Smooth muscle cell (in vitro differentiated cells): Measurements from ENCODE around the gene LAD1. TPM values are rescaled to one million over a fixed set of nuclear protein-coding genes. Genes with fewer than 3 reads are reported as not detected.

Experiments used
- DNase-seq: peaks from one replicate; lab custom pipeline; 2025; ENCODE audit not compliant: unreplicated experiment; lab: John Stamatoyannopoulos, UW
- H2AFZ ChIP-seq: fragments of 200-600 bp; sonication (generic); 2 replicates; pipeline ENCODE4 v1.6.0; 2016; ENCODE audit warnings: antibody characterized with exemption, low read depth, mild to moderate bottlenecking
- H3F3A ChIP-seq: fragments of 200-600 bp; sonication (generic); 2 replicates; pipeline ENCODE4 v1.6.0; 2017; ENCODE audit warnings: antibody characterized with exemption, low read depth
- H3K27ac ChIP-seq: fragments of 200-600 bp; sonication (generic); 2 replicates; pipeline ENCODE4 v1.5.1; 2016; ENCODE audit warnings: low read depth, mild to moderate bottlenecking
- H3K27me3 ChIP-seq: fragments of 200-600 bp; sonication (generic); 2 replicates; pipeline ENCODE4 v1.6.1; 2016; ENCODE audit warnings: low read depth, mild to moderate bottlenecking
- H3K36me3 ChIP-seq: fragments of 200-600 bp; sonication (generic); 2 replicates; pipeline ENCODE4 v1.5.1; 2016; ENCODE audit warnings: low read depth
- H3K4me1 ChIP-seq: fragments of 200-600 bp; sonication (generic); 2 replicates; pipeline ENCODE4 v1.5.1; 2016; ENCODE audit warnings: low read depth
- H3K4me2 ChIP-seq: fragments of 200-600 bp; sonication (generic); 2 replicates; pipeline ENCODE4 v1.6.0; 2016; ENCODE audit warnings: mild to moderate bottlenecking
- H3K4me3 ChIP-seq: fragments of 200-600 bp; sonication (generic); 2 replicates; pipeline ENCODE4 v1.5.1; 2016; ENCODE audit warnings: mild to moderate bottlenecking
- H3K79me2 ChIP-seq: fragments of 200-600 bp; sonication (generic); 2 replicates; pipeline ENCODE4 v1.6.0; 2016; ENCODE audit warnings: low read depth, mild to moderate bottlenecking
- H3K9ac ChIP-seq: fragments of 200-600 bp; sonication (generic); 2 replicates; pipeline ENCODE4 v1.6.0; 2016; ENCODE audit warnings: low read depth
- H3K9me3 ChIP-seq: fragments of 200-600 bp; sonication (generic); replicated peaks from 2 replicates; pipeline ENCODE4 v1.5.1; 2016; ENCODE audit warnings: low read depth
- H4K20me1 ChIP-seq: fragments of 200-600 bp; sonication (generic); 2 replicates; pipeline ENCODE4 v1.6.0; 2016; ENCODE audit warnings: low read depth
- WGBS: methylation state at CpG from one replicate; pipeline ENCODE4 v1.1.7; 2016; ENCODE audit warnings: low lambda C conversion rate; 5-methylcytosine and 5-hydroxymethylcytosine counted together
- polyA plus RNA-seq: library from polyadenylated mRNA; unstranded; fragments of >200 nt; fragmentation: Nextera tagmentation; extraction: Ambion mirVana; gene quantifications from 2 replicates; pipeline ENCODE4 v1.2.1, GENCODE V29; 2016
- total RNA-seq: library from RNA; depleted of rRNA; stranded (reverse); fragments of >200 nt; gene quantifications from 2 replicates; pipeline ENCODE4 v1.2.3, GENCODE V29; 2014
- TF ChIP-seq, protein P1 (sequence below): fragments of 200-600 bp; sonication (generic); IDR thresholded peaks from 2 replicates; pipeline ENCODE4 v1.5.1; 2017; ENCODE audit warnings: borderline replicate concordance, mild to moderate bottlenecking, antibody characterized with exemption; ENCODE audit not compliant: insufficient read depth, poor library complexity, severe bottlenecking

LAD1 gene
- total and polyA plus RNA-seq, 2 experiments from 2014 or later: 6.9 to 8.8 TPM

DNA sequence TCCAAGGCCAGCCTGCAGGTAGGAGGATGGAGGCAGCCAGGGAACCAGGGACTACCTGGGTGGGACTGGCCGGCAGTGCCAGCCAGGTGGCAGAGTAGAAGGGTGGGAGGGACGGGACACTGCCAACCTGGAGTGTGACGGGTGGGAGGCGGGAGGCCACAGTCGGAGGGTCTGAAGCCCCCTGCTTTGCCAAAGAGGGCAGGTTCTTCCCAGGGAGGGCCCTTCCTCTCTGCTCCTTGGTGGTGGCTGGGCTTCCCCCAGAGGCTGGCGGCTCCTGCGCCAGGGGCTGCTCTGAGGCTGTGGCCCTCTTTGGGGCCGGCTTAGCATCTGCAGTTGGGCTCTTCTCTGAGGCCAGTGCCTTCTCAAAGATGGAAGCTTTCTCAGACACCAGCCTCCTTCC lies 12.9 kb downstream of the LAD1 start:
- H3K9ac ChIP-seq: no peak overlapping the region
- H3K9me3 ChIP-seq: no peaks in the 10 kb centered on the region
- peaks cover 14% of the 10 kb centered on the region for H3F3A ChIP-seq
- TF ChIP-seq, protein P1, sequence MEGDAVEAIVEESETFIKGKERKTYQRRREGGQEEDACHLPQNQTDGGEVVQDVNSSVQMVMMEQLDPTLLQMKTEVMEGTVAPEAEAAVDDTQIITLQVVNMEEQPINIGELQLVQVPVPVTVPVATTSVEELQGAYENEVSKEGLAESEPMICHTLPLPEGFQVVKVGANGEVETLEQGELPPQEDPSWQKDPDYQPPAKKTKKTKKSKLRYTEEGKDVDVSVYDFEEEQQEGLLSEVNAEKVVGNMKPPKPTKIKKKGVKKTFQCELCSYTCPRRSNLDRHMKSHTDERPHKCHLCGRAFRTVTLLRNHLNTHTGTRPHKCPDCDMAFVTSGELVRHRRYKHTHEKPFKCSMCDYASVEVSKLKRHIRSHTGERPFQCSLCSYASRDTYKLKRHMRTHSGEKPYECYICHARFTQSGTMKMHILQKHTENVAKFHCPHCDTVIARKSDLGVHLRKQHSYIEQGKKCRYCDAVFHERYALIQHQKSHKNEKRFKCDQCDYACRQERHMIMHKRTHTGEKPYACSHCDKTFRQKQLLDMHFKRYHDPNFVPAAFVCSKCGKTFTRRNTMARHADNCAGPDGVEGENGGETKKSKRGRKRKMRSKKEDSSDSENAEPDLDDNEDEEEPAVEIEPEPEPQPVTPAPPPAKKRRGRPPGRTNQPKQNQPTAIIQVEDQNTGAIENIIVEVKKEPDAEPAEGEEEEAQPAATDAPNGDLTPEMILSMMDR: no peak
- no peak for DNase-seq
- H3K4me2 ChIP-seq: no peak overlapping the region
- no peak overlapping the region for H3K27ac ChIP-seq
- H3K4me3 ChIP-seq: no peak overlapping the region
- H3K79me2 ChIP-seq: no peaks in the 10 kb centered on the region
- H3K27me3 ChIP-seq: no peaks in the 10 kb centered on the region
- WGBS: 96% methylated on average over 5 of the region's 8 CpGs
- peaks cover 5% of the 10 kb centered on the region for H3K4me1 ChIP-seq
- no peak overlapping the region for H2AFZ ChIP-seq
- no peaks in the 10 kb centered on the region for H4K20me1 ChIP-seq
- H3K36me3 ChIP-seq: no peaks in the 10 kb centered on the region

DNA sequence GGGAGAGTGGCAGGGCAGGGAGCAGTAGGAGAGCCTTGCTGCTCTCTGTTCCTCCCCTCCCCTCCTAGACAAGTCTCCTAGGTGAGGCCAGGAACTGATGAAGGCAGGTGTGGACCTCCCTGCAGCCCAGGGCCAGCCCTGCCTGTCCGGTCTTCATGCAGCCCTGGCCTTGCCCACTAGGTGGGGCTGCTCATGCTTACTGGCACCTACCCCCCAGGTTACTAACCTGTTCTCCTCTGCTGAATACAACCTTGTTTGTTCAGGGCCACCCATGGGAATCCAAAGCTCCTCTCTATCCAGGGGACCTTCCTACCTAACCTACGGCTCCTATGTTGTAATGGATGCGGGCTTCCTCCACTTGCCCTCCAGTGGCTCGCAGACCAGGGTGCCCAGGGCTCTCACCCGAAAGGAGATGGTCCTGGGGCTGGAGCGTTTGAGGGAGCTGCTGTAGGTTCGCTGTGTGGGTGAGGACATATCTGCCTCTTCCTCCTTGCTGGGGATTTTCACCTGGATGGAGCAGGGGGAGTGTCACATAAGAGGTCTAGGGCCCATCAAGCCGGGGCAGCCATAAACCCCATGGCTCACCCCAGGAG lies 13.7 kb downstream of the LAD1 start:
- Histone ChIP-seq H3K79me2 (no peaks in the 10 kb centered on the region), H3K4me2 (no peak overlapping the region), H3K9me3 (no peaks in the 10 kb centered on the region), H3K36me3 (no peaks in the 10 kb centered on the region), H3F3A (peaks cover 14% of the 10 kb centered on the region), H3K4me1 (peaks cover 5% of the 10 kb centered on the region), H4K20me1 (no peaks in the 10 kb centered on the region), H2AFZ (no peak overlapping the region), H3K9ac (no peak overlapping the region), H3K27me3 (no peaks in the 10 kb centered on the region), H3K27ac (no peak overlapping the region), H3K4me3 (no peak overlapping the region)
- TF ChIP-seq, protein P1: peak; percentile 74
- peak; percentile 5 for DNase-seq
- WGBS: 80% methylated on average over 8 of the region's 8 CpGs

DNA sequence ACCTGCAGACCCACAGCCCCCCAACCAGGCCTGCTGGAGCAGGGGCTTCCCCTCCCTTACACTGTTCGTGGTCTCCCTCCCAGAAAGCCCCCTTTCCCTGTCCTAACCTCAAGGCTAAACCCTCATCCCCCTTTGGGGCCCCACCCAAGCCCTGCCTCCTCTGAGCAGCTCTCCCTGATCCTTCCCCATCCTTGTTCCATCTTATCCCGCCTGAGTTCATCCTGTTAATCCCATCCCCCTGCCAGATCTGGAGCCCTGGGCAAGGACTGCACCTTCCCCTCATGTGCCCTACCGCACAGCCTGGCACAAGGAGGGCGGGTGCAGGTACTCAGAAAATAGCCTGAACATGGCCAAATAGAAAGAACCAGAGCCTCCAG lies 14.7 kb downstream of the LAD1 start:
- DNase-seq: peak; percentile 40
- TF ChIP-seq, protein P1: no peak
- H3K36me3 ChIP-seq: no peaks in the 10 kb centered on the region
- no peaks in the 10 kb centered on the region for H3K9me3 ChIP-seq
- H4K20me1 ChIP-seq: no peaks in the 10 kb centered on the region
- no peak overlapping the region for H3K4me3 ChIP-seq
- peaks cover 5% of the 10 kb centered on the region for H3K4me1 ChIP-seq
- peak overlapping the region; percentile 70 for H3K4me2 ChIP-seq
- H3K27me3 ChIP-seq: no peaks in the 10 kb centered on the region
- peaks cover 14% of the 10 kb centered on the region for H3F3A ChIP-seq
- peak overlapping the region; percentile 64 for H3K27ac ChIP-seq
- 51% methylated on average over 4 of the region's 4 CpGs for WGBS
- no peak overlapping the region for H3K9ac ChIP-seq
- no peak overlapping the region for H2AFZ ChIP-seq
- no peaks in the 10 kb centered on the region for H3K79me2 ChIP-seq
